GM21360 (cell line): ENCODE results near the gene GAPDH.
"Not testable (repeated sequence)": the region's sequence is repeated elsewhere in the genome, so short reads cannot be mapped to it uniquely, and the experiment has no call there.

Source experiments
- ATAC-seq: cut with Tn5 transposase; IDR thresholded peaks from one replicate; pipeline ENCODE4 v1.9.1; 2021; ENCODE audit warnings: mild to moderate bottlenecking, moderate library complexity; ENCODE audit not compliant: unreplicated experiment

The GAPDH gene

DNA sequence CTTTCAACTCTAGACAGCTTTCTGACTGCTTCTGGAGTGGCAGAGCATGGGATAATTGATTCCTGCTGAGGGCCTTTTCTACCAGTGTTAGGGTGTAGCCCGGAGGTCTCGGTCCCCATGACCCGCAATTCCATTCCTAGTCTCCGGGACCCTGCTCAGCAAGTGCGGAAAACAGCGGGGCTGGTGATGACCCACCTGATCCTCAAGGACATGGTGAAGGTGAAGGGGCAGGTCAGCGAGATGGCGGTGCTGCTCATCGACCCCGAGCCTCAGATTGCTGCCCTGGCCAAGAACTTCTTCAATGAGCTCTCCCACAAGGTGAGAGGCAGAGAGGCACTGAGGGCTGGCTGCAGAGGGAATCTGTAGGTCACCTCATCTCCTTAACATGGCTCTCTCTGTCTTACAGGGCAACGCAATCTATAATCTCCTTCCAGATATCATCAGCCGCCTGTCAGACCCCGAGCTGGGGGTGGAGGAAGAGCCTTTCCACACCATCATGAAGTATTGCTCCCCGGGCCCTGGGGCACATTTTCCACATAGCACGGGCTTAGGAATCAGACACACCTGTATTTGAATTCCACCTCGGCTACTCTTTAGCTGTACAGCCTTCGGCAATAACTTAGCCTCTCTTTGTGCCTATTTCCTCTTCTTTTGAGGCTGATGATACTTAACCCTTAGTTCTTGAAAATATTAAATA is 5.6 kb upstream of the GAPDH start:
- ATAC-seq = no peak

DNA sequence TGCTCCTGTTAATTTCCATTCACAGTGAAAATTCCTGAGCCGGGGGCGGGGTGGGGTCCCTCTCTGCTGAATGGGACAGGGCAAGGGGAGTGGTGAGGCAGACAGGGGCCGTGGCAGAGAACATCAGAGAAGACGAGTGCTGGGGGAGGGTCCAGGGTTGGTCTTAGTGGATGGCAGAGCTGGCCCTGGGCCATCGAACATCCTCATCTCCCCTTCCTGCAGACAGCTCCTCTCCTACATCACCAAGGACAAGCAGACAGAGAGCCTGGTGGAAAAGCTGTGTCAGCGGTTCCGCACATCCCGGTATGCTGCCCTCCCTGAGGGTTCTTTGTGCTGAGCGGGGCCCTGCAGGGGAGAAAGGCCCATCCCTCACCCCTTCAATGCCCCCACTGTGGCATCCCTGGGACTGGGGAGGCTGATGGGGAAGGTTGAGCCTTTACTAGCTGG is 5.0 kb upstream of the GAPDH start:
- no peak for ATAC-seq

DNA sequence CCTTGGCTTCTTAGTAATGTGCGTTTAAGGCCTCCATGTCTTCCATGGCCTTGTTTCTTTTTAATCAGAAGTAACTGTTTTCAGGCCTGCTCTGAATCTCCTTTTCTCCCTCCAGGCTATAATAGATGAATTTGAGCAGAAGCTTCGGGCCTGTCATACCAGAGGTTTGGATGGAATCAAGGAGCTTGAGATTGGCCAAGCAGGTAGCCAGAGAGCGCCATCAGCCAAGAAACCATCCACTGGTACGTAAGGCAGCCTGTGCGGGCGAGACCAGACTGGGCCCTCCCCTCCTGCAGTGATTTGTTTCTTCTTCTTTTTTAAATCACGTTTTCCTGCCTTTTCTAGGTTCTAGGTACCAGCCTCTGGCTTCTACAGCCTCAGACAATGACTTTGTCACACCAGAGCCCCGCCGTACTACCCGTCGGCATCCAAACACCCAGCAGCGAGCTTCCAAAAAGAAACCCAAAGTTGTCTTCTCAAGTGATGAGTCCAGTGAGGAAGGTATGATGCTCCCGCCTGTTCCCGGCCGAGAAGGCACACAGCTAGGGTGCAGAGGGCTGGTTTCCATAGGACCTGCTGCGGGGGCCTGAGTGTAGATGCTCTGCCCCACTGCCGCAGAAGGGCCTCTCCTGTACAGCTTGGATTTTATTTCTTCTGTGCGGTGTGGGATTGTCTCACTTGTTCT is 3.6 kb upstream of the GAPDH start:
- no peak for ATAC-seq

DNA sequence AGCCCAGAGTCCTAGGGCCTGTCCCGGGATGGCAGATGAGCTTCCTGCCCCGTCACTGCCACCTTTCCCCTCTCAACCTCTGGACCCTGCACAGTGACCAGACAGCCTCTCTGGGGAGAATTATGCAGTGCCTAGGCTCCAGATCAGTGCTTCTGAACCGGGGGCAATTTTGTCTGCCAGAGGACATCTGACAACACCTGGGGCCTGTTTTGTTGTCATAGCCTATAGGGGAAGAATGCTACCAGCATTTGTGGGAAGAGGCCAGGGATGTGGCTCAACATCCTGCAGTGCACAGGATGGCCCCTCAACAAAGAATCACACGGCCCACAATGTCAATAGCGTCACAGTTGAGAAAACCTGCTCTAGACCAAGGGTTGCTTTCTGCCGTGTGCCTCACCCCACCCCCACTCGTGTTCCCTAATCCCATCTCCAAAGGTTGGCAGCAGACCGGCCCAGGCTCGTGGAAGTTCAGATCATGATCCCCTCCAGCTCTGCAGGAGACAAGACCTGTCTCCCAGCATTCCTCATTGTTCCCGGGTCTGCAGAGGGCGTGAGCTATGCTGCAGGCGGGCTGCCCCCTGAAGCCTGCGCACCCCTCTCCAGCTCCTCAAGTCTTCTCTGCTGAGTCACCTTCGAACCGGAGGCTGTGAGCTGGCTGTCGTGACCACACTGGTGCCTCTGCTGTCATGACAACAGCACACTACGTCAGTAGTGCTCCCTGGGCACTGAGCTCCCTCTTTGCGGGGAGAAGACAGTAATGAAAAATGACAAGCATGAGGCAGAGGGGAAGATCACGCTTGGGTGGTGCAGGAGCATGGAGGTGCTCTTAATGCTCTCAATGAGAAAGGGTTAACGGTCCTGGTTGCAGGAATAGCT is 2.0 kb upstream of the GAPDH start:
- no peak for ATAC-seq

GRCh38 chr12:6532927-6533652 is 1.2 kb upstream of the GAPDH start:
- ATAC-seq = peak; percentile 12

DNA sequence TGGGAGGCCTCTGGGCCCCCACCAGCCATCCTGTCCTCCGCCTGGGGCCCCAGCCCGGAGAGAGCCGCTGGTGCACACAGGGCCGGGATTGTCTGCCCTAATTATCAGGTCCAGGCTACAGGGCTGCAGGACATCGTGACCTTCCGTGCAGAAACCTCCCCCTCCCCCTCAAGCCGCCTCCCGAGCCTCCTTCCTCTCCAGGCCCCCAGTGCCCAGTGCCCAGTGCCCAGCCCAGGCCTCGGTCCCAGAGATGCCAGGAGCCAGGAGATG is 729 bp upstream of the GAPDH start:
- ATAC-seq = no peak

GRCh38 chr12:6534695-6534944 is 303 bp downstream of the GAPDH start:
- ATAC-seq = no peak

DNA sequence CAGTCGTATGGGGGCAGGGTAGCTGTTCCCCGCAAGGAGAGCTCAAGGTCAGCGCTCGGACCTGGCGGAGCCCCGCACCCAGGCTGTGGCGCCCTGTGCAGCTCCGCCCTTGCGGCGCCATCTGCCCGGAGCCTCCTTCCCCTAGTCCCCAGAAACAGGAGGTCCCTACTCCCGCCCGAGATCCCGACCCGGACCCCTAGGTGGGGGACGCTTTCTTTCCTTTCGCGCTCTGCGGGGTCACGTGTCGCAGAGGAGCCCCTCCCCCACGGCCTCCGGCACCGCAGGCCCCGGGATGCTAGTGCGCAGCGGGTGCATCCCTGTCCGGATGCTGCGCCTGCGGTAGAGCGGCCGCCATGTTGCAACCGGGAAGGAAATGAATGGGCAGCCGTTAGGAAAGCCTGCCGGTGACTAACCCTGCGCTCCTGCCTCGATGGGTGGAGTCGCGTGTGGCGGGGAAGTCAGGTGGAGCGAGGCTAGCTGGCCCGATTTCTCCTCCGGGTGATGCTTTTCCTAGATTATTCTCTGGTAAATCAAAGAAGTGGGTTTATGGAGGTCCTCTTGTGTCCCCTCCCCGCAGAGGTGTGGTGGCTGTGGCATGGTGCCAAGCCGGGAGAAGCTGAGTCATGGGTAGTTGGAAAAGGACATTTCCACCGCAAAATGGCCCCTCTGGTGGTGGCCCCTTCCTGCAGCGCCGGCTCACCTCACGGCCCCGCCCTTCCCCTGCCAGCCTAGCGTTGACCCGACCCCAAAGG is 804 bp downstream of the GAPDH start:
- peak; percentile 3 for ATAC-seq

- ATAC-seq = no peak
Measured at GRCh38 chr12:6535697-6535946, 1.3 kb downstream of the GAPDH start.

DNA sequence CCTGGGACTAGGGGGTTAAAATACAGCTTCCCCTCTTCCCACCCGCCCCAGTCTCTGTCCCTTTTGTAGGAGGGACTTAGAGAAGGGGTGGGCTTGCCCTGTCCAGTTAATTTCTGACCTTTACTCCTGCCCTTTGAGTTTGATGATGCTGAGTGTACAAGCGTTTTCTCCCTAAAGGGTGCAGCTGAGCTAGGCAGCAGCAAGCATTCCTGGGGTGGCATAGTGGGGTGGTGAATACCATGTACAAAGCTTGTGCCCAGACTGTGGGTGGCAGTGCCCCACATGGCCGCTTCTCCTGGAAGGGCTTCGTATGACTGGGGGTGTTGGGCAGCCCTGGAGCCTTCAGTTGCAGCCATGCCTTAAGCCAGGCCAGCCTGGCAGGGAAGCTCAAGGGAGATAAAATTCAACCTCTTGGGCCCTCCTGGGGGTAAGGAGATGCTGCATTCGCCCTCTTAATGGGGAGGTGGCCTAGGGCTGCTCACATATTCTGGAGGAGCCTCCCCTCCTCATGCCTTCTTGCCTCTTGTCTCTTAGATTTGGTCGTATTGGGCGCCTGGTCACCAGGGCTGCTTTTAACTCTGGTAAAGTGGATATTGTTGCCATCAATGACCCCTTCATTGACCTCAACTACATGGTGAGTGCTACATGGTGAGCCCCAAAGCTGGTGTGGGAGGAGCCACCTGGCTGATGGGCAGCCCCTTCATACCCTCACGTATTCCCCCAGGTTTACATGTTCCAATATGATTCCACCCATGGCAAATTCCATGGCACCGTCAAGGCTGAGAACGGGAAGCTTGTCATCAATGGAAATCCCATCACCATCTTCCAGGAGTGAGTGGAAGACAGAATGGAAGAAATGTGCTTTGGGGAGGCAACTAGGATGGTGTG is 1.9 kb downstream of the GAPDH start:
- no peak for ATAC-seq

DNA sequence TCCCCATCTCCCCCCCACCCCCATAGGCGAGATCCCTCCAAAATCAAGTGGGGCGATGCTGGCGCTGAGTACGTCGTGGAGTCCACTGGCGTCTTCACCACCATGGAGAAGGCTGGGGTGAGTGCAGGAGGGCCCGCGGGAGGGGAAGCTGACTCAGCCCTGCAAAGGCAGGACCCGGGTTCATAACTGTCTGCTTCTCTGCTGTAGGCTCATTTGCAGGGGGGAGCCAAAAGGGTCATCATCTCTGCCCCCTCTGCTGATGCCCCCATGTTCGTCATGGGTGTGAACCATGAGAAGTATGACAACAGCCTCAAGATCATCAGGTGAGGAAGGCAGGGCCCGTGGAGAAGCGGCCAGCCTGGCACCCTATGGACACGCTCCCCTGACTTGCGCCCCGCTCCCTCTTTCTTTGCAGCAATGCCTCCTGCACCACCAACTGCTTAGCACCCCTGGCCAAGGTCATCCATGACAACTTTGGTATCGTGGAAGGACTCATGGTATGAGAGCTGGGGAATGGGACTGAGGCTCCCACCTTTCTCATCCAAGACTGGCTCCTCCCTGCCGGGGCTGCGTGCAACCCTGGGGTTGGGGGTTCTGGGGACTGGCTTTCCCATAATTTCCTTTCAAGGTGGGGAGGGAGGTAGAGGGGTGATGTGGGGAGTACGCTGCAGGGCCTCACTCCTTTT is 2.7 kb downstream of the GAPDH start:
- ATAC-seq = no peak

- not testable (repeated sequence) for ATAC-seq
Measured at GRCh38 chr12:6537580-6538419, 3.5 kb downstream of the GAPDH start.

DNA sequence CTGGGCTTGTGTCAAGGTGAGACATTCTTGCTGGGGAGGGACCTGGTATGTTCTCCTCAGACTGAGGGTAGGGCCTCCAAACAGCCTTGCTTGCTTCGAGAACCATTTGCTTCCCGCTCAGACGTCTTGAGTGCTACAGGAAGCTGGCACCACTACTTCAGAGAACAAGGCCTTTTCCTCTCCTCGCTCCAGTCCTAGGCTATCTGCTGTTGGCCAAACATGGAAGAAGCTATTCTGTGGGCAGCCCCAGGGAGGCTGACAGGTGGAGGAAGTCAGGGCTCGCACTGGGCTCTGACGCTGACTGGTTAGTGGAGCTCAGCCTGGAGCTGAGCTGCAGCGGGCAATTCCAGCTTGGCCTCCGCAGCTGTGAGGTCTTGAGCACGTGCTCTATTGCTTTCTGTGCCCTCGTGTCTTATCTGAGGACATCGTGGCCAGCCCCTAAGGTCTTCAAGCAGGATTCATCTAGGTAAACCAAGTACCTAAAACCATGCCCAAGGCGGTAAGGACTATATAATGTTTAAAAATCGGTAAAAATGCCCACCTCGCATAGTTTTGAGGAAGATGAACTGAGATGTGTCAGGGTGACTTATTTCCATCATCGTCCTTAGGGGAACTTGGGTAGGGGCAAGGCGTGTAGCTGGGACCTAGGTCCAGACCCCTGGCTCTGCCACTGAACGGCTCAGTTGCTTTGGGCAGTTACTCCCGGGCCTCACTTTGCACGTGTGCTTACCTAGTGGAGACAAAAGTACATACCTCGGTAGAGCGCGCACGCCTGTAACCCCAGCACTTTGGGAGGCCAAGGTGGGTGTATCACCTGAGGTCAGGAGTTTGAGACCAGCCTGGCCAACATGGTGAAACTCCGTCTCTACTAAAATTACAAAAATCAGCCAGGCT is 4.3 kb downstream of the GAPDH start:
- ATAC-seq = no peak

- no peak for ATAC-seq
Measured at GRCh38 chr12:6539314-6539682, 5.0 kb downstream of the GAPDH start.

DNA sequence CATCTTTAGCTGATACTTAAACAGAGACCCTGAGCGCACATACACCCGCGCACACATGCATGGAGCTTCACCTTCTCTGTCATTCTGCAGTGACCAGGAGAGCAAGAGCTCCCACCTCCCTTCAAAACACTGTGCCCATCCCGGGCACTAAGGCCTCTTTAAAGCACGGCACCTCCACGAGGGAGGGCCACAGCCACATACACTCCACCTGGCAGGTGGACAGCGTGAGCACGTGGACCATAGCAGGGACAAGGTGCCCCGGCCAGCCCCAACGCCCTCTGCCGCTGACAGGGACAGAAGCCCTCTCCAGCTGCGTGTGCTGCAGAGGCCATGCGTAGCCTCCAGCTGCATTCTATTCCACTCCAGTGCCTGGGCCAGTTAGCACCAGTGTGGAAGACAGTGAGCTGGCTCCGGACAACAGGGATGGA is 5.4 kb downstream of the GAPDH start:
- ATAC-seq = no peak

DNA sequence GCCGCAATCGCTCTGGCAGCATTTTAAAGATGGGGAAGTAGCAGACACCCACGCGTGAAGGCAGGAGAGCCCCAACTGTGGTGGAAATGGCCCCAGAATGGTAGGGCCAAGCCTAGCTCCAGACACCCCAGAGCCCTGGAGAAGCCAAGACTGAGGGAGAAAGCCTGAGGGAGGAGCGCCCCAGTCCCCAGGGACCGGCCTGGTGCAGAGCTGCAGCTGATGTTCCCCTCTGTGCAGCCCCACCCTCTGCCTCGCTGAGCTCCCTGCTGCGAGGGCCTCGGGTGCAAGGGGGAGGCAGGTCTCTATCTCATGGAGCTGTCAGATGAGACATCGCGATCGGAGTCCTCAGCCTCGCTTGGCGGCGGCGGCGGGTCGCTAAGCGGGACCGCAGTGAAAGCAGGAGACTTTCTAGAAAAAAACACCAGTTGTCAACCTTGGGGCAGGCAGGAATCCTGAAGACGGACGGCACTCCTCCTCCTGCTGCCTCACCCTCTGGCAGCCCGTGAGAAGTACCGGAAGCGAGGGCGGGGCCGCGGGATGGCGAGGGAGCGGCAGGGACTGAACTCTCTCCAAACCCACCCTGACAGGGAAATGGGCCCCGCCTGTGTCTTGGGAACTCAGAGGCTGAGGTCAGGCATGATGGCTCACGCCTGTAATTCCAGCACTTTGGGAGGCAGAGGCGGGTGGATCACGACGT is 6.0 kb downstream of the GAPDH start:
- ATAC-seq = no peak
